AG09319 (cell line): ENCODE measurements around the gene NOL11.
"Not testable (repeated sequence)": the region's sequence is repeated elsewhere in the genome, so short reads cannot be mapped to it uniquely, and the experiment has no call there.

Experiments
- DNase-seq: peaks from one replicate; pipeline ENCODE4 v3.0.0-alpha.2; 2010; ENCODE audit warnings: low read depth; ENCODE audit errors: extremely low read depth
- CTCF ChIP-seq: IDR thresholded peaks from 2 replicates; pipeline ENCODE4 v1.5.1; 2011; ENCODE audit warnings: low read depth, mild to moderate bottlenecking, inconsistent platforms, low read length, moderate library complexity

Gene NOL11

DNA sequence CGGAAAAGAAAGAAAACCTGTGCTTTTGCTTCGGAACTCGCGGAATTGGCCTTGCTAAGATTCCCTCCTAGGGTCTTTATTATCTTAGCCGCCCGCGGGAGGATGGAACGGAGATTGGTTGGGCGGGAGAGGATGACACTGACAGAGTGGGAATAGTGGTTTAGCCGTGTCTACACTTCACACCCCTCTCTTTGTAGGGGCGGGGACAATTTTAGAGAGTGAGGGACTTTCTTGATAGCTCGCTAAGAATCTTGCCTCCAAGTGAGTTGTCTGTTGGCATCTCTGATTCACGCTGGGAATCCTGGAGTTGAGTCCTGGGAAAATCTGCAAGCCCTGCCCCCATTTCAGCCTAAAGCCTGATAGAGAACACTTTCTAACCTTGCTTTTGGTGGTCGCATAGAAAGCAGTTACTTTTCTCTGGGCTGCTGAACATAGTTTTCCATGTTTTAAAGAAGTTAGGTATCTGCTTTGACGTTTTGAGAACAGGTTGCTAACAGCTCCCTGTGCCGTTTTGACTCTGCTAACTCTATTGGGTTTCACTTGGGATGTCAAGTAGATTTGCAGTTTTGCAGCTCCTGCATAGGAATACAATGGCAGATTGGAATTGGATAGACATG lies 697 bp downstream of the NOL11 start:
- no peak for DNase-seq
- TF ChIP-seq CTCF = no peak

DNA sequence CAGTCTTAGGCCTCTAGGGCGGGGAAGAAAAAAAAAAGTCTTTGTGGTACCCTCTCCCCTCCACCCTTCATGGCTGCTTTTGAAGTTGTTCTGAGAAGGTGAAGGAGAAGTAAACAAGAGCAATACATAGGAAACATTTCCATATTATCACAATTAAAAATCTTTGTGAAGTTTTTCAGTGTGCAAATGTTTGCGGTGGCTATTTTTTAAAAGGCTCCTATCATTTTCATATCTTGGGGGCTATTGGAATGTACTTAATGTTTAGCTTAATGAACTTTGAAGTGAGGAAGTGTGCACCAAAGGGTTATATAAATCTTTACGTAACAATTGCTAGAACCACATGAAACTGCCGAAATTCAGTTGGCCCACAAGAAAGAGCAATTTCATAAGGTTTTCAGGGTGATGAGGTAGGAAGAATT lies 7.6 kb downstream of the NOL11 start:
- no peak for DNase-seq
- TF ChIP-seq CTCF = no peak

DNA sequence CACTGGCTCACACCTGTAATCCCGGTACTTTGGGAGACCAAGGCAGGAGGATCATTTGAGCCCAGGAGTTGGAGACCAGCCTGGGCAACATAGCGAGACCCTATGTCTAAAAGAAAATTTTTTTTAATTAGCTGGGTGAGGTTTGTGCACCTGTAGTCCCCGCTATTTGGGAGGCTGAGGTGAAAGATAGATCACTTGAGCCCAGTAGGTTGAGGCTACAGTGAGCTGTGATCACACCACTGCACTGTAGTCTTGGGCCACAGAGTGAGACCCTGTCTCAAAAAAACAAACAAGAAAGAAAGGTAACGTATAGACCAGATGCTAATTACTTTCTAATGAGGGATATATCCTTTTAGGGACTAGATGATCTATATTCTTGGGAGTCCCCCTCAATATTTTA lies 8.1 kb downstream of the NOL11 start:
- TF ChIP-seq CTCF = no peak

GRCh38 chr17:67727152-67728039 lies 9.7 kb downstream of the NOL11 start:
- not testable (repeated sequence) for DNase-seq

More for the DNA sequence above, 8.1 kb downstream of the NOL11 start:
- DNase-seq = no peak

DNA sequence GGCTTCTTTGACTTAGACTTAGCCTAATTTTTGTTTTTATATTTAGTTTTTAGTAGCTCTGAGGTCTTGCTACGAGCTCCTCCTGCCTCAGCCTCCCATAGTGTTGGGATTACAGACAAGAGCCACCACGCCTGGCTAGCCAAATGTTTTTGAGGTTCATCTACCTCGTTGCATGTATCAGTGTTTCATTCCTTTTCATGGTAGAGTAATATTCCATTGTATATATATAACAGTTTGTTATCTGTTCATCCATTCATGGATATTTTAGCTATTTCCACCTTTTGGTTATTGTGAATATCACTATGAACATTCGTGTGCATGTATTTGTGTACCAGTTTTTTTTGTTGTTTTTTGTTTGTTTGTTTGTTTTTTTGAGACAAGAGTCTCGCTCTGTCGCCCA lies 12.2 kb downstream of the NOL11 start:
- no peak for DNase-seq
- no peak for TF ChIP-seq CTCF

- no peak for TF ChIP-seq CTCF
- DNase-seq = no peak
Observed at GRCh38 chr17:67730731-67731130, 13.0 kb downstream of the NOL11 start.

DNA sequence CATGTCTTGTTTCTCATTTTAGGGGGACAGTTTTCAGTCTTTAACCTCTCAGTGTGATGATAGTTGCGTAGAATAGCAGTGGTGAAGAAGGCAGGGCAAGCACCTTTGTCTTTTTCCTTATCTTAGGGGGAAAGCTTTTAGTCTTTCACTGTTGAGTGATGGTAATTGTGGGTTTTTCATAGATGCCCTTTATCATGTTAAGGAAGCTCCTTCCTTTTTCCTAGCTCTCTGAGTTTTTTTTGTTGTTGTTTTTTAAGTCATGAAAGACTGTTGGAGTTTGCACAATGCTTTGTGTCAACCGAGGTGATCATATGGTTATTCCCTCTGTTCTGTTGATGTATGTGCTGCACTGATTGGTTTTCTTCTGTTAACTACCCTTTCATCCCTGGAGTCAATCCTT lies 15.7 kb downstream of the NOL11 start:
- TF ChIP-seq CTCF = no peak
- no peak for DNase-seq

DNA sequence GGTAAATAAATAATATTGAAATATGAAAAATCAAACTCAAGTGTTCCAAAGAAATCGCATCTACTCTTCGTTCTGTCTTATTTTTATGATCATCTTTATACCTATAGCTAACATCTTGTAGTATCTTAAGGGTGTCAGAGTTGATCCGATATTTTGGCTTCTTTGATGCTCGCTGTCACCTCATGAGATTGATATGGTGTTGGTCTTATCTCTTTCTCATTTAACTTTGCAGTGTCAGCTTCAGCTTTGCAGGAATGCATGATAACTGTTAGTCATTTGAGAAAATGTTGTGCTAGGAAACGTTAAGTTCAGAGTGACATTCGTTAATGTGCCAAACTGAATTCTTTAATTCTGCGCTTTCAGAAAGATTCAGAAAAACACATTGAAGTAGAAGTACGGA lies 19.4 kb downstream of the NOL11 start:
- DNase-seq = no peak
- TF ChIP-seq CTCF = no peak
